IPS DF 6.9 (cell line): Measurements from ENCODE around the gene RHEB.
"Not testable (repeated sequence)": the region's sequence is repeated elsewhere in the genome, so short reads cannot be mapped to it uniquely, and the experiment has no call there.

ENCODE experiments used
- DNase-seq: peaks from one replicate; pipeline ENCODE4 v3.0.0-alpha.2; 2013; ENCODE audit warnings: low read depth, low spot score
- H3K27ac ChIP-seq: one replicate; pipeline ENCODE4 v1.5.1; 2013; ENCODE audit warnings: low read length, control low read depth
- H3K27me3 ChIP-seq: 2 replicates; pipeline ENCODE4 v1.6.1; 2013; ENCODE audit warnings: mild to moderate bottlenecking, low read length; ENCODE audit not compliant: control insufficient read depth, insufficient read depth
- H3K36me3 ChIP-seq: 2 replicates; pipeline ENCODE4 v1.6.1; 2013; ENCODE audit warnings: low read length; ENCODE audit not compliant: control insufficient read depth, insufficient read depth
- H3K4me1 ChIP-seq: 2 replicates; pipeline ENCODE4 v1.6.1; 2013; ENCODE audit warnings: low read length; ENCODE audit not compliant: control insufficient read depth, insufficient read depth
- H3K4me3 ChIP-seq: 2 replicates; pipeline ENCODE4 v1.5.1; 2013; ENCODE audit warnings: mild to moderate bottlenecking, low read length
- H3K9me3 ChIP-seq: 2 replicates; pipeline ENCODE4 v1.6.1; 2013; ENCODE audit warnings: low read length, inconsistent platforms; ENCODE audit not compliant: control insufficient read depth, insufficient read depth
- WGBS: extraction: QIAGEN DNeasy Blood & Tissue Kit; methylation state at CpG from one replicate; pipeline ENCODE4 v1.1.7; 2013; ENCODE audit warnings: mixed read lengths, missing lambda C conversion rate; ENCODE audit not compliant: insufficient read length, insufficient coverage; 5-methylcytosine and 5-hydroxymethylcytosine counted together

RHEB gene

GRCh38 chr7:151550656-151551286, 31.1 kb upstream of the RHEB start:
- Histone ChIP-seq H3K4me3 (no peak overlapping the region), H3K36me3 (no peaks in the 10 kb centered on the region), H3K27me3 (no peaks in the 10 kb centered on the region), H3K27ac (no peak overlapping the region), H3K4me1 (no peaks in the 10 kb centered on the region; the same call in 1 of the 2 replicates), H3K9me3 (no peaks in the 10 kb centered on the region)
- WGBS: no CpG with 5 or more reads among the region's 3 CpGs
- DNase-seq: no peak

- Histone ChIP-seq H3K27ac (no peak overlapping the region), H3K36me3 (no peaks in the 10 kb centered on the region), H3K4me3 (no peak overlapping the region), H3K4me1 (no peaks in the 10 kb centered on the region; the same call in 1 of the 2 replicates), H3K27me3 (no peaks in the 10 kb centered on the region), H3K9me3 (no peaks in the 10 kb centered on the region)
- DNase-seq: no peak
- no CpG with 5 or more reads among the region's 6 CpGs for WGBS
Observed at GRCh38 chr7:151549644-151550043, 29.9 kb upstream of the RHEB start.

GRCh38 chr7:151549083-151549482, 29.4 kb upstream of the RHEB start:
- Histone ChIP-seq H3K27me3 (no peaks in the 10 kb centered on the region), H3K27ac (no peak overlapping the region), H3K4me3 (no peak overlapping the region), H3K4me1 (no peaks in the 10 kb centered on the region; the same call in 1 of the 2 replicates), H3K36me3 (no peaks in the 10 kb centered on the region), H3K9me3 (no peaks in the 10 kb centered on the region)
- WGBS: no CpG with 5 or more reads among the region's 7 CpGs
- no peak for DNase-seq

GRCh38 chr7:151544183-151544582, 24.5 kb upstream of the RHEB start:
- DNase-seq: no peak
- Histone ChIP-seq H3K36me3 (no peaks in the 10 kb centered on the region), H3K27me3 (no peaks in the 10 kb centered on the region), H3K27ac (no peak overlapping the region), H3K4me1 (no peaks in the 10 kb centered on the region), H3K9me3 (no peaks in the 10 kb centered on the region), H3K4me3 (no peak overlapping the region)

- Histone ChIP-seq H3K27me3 (no peaks in the 10 kb centered on the region), H3K36me3 (no peaks in the 10 kb centered on the region), H3K9me3 (no peaks in the 10 kb centered on the region), H3K4me3 (no peak overlapping the region), H3K4me1 (no peaks in the 10 kb centered on the region), H3K27ac (no peak overlapping the region)
- DNase-seq: no peak
- no CpG with 5 or more reads among the region's 6 CpGs for WGBS
Observed at GRCh38 chr7:151542606-151543130, 23.0 kb upstream of the RHEB start.

GRCh38 chr7:151541709-151542499, 22.2 kb upstream of the RHEB start:
- no CpG with 5 or more reads among the region's 17 CpGs for WGBS
- H3K36me3 ChIP-seq: no peaks in the 10 kb centered on the region

GRCh38 chr7:151540146-151540545, 20.5 kb upstream of the RHEB start:
- no peaks in the 10 kb centered on the region for H3K9me3 ChIP-seq
- WGBS: no CpG with 5 or more reads among the region's 4 CpGs

More at GRCh38 chr7:151541709-151542499, 22.2 kb upstream of the RHEB start:
- Histone ChIP-seq H3K27ac (no peak overlapping the region), H3K4me1 (no peaks in the 10 kb centered on the region), H3K27me3 (no peaks in the 10 kb centered on the region), H3K9me3 (no peaks in the 10 kb centered on the region), H3K4me3 (no peak overlapping the region)
- DNase-seq: no peak

GRCh38 chr7:151539088-151539671, 19.5 kb upstream of the RHEB start:
- DNase-seq: no peak
- no peaks in the 10 kb centered on the region for H3K27me3 ChIP-seq
- no peak overlapping the region for H3K4me3 ChIP-seq
- no CpG with 5 or more reads among the region's 9 CpGs for WGBS
- H3K36me3 ChIP-seq: no peaks in the 10 kb centered on the region
- no peak overlapping the region for H3K27ac ChIP-seq
- no peaks in the 10 kb centered on the region for H3K4me1 ChIP-seq
- H3K9me3 ChIP-seq: no peaks in the 10 kb centered on the region

More at GRCh38 chr7:151540146-151540545, 20.5 kb upstream of the RHEB start:
- H3K27ac ChIP-seq: no peak overlapping the region
- no peak overlapping the region for H3K4me3 ChIP-seq
- no peaks in the 10 kb centered on the region for H3K27me3 ChIP-seq
- H3K4me1 ChIP-seq: no peaks in the 10 kb centered on the region
- no peaks in the 10 kb centered on the region for H3K36me3 ChIP-seq
- no peak for DNase-seq

- no peaks in the 10 kb centered on the region for H3K9me3 ChIP-seq
- no peaks in the 10 kb centered on the region for H3K36me3 ChIP-seq
- H3K27me3 ChIP-seq: no peaks in the 10 kb centered on the region
- H3K4me1 ChIP-seq: no peaks in the 10 kb centered on the region
- no peak overlapping the region for H3K27ac ChIP-seq
- no peak overlapping the region for H3K4me3 ChIP-seq
- no peak for DNase-seq
- no CpG with 5 or more reads among the region's 8 CpGs for WGBS
Observed at GRCh38 chr7:151537818-151538561, 18.3 kb upstream of the RHEB start.

GRCh38 chr7:151536178-151536577, 16.5 kb upstream of the RHEB start:
- no CpG with 5 or more reads among the region's 2 CpGs for WGBS
- H3K4me3 ChIP-seq, DNase-seq, H3K27ac ChIP-seq, H3K4me1 ChIP-seq, H3K27me3 ChIP-seq, H3K36me3 ChIP-seq, H3K9me3 ChIP-seq: not testable (repeated sequence)
